ENCODE data around the gene MED7.

DNA sequence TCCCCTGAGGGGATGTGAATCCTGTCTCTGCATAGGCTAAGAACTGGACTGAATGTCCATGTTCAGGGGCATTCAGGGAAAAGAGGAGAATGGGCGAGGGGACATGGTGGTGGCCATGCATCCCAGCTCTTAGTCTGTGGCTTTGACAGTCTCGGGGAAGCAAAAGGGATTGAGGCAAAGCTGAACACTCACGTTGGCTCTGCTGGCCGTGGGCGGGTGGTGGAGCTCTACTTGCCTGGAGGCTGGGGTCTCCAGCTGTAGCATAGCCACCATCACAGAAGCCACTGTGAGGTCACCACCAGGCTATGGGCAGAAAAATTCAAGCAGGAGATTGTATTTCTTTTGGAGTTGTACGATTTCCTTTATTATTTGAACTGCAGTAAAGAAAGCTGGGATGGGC lies 19.3 kb upstream of the MED7 start:
- TF ChIP-seq, protein P1, sequence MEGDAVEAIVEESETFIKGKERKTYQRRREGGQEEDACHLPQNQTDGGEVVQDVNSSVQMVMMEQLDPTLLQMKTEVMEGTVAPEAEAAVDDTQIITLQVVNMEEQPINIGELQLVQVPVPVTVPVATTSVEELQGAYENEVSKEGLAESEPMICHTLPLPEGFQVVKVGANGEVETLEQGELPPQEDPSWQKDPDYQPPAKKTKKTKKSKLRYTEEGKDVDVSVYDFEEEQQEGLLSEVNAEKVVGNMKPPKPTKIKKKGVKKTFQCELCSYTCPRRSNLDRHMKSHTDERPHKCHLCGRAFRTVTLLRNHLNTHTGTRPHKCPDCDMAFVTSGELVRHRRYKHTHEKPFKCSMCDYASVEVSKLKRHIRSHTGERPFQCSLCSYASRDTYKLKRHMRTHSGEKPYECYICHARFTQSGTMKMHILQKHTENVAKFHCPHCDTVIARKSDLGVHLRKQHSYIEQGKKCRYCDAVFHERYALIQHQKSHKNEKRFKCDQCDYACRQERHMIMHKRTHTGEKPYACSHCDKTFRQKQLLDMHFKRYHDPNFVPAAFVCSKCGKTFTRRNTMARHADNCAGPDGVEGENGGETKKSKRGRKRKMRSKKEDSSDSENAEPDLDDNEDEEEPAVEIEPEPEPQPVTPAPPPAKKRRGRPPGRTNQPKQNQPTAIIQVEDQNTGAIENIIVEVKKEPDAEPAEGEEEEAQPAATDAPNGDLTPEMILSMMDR (IDR thresholded peaks at IDR 0.05; ENCODE audit: borderline replicate concordance, extremely low read depth, low read length, poor library complexity, severe bottlenecking), result no peak
- TF ChIP-seq EZH2 (IDR thresholded peaks at IDR 0.05; ENCODE audit: borderline replicate concordance, low read depth, low read length, severe bottlenecking), result no peak
